Stimulated activated naive CD4-positive, alpha-beta T cell (primary cell): ENCODE measurements around the gene BCL7A.
"Not testable (repeated sequence)": the region's sequence is repeated elsewhere in the genome, so short reads cannot be mapped to it uniquely, and the experiment has no call there.

Source experiments
- DNase-seq, 6 experiments: peaks; one replicate each; lab custom pipeline; 2025; lab: John Stamatoyannopoulos, UW

BCL7A gene

DNA sequence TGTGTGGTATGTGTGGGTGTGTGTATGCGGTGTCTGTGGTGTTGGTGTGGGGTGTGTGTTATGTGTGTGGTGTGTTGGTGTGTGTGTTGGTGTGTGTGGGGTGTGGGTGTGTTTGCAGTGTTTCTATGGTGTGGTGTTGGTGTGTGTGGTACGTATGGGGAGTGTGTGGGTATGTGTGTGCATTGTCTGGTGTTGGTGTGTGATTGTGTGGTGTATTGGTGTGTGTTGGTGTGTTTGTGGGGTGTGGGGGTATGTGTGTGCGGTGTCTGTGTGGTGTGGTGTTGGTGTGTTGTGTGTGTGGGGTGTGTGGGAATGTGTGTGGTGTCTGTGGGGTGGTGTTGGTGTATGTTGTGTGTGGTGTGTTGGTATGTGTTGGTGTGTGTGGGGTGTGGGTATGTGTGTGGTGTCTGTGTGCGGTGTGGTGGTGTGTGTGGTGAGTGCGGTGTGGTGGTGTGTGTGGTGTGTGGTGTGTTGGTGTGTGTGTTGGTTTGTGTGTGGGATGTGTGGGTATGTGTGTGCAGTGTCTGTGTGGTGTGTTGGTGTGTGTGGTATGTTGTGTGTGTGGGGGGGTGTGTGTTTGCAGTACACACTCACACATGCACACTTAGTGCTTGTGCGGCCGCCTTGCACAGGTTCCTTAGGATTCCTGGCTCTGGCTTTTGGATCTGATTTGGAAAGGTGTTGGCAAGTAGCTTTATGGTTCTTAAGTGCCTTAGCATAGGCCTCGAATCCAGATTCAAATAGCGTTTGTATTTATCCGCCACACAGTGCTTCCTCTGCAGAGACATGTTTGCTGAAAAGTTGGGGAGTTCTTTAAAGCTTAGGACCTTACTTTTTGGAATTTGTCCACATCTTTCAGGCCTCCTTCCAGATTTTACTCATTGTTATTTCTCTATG lies 73.3 kb downstream of the BCL7A start:
- peak in 2 of 6 experiments; percentile 22 to 48 for DNase-seq

- DNase-seq: no peak
These were observed 74.3 kb downstream of the BCL7A start for GRCh38 chr12:122096014-122096413.

- DNase-seq: no peak
These were observed 75.0 kb downstream of the BCL7A start for GRCh38 chr12:122096591-122097149.

DNA sequence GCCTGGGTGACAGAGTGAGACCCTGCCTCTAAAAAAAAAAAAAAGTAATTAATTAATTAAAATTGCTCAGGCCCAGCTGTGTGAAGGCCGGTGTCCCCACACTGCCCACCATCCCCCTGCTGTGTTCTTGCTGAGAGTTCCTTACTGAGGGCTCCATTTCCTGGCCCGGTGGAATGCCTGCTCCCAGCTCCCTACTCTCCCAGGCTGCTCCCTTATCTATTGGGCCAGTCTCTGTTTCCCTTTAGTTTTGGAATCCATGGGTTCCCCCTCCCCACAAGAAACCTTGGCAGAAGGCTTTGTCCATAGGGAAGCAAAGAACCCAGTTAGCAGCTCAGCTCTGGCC lies 75.9 kb downstream of the BCL7A start:
- no peak for DNase-seq

GRCh38 chr12:122097927-122098756 lies 76.5 kb downstream of the BCL7A start:
- peak in 2 of 6 experiments; percentile 15 to 17 for DNase-seq

GRCh38 chr12:122099280-122099749 lies 77.6 kb downstream of the BCL7A start:
- DNase-seq: peak in 1 of 6 experiments; percentile 53

DNA sequence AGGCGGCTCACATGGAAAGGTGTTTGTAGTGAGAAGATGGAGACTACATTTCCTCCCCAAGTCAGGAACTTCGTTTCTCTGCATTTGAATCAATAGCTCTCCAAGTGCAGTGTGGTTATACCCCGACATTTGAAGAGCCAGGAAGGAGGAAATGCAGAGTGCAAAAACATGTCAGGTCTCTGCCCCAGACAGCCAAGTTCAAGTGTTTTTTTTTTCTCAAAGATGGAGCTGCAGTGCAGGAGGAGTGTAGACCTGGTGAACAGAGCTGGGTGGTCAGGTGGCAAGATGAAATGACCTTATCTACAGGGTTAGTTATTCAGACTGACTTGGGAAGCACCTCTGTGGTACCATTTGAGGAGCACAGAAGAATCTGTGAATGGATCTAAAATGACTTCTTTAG lies 78.2 kb downstream of the BCL7A start:
- DNase-seq: peak in 3 of 6 experiments; percentile 28 to 53 (median 44)

DNA sequence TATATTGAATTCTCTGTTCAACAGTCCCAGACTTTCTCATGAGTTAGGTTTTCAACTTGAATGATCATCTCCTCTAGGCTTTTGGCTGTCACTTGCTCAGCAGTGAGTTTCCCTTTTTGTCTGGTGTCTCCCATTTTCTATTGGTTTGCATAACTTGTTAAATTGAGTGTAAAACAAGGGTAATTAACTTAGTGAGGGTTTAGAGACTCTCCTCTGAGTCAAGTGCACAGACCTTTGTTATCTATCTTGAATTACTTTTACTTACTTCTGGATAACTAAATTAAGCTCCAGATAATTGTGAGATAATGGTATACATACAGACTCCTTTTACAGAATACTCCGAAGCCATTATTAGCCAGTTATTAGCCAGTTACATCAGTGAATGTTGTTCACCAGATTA lies 78.9 kb downstream of the BCL7A start:
- no peak for DNase-seq

GRCh38 chr12:122102331-122102730 lies 80.6 kb downstream of the BCL7A start:
- no peak for DNase-seq

GRCh38 chr12:122104844-122105243 lies 83.2 kb downstream of the BCL7A start:
- DNase-seq: no peak

DNA sequence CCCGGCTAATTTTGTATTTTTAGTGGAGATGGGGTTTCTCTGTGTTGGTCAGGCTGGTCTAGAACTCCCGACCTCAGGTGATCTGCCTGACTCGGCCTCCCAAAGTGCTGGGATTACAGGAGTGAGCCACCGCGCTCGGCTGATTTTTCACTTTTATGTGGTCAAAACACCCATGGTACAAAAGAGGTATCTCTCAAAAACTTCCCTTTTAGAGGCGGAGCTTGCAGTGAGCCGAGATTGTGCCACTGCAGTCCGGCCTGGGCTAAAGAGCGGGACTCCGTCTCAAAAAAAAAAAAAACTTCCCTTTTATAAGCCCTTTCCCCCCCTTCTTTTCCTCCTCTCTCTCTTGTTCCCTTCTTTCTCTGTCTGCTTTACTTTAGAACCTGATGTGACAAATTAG lies 83.8 kb downstream of the BCL7A start:
- not testable (repeated sequence) for DNase-seq

GRCh38 chr12:122106843-122107242 lies 85.2 kb downstream of the BCL7A start:
- no peak for DNase-seq

DNA sequence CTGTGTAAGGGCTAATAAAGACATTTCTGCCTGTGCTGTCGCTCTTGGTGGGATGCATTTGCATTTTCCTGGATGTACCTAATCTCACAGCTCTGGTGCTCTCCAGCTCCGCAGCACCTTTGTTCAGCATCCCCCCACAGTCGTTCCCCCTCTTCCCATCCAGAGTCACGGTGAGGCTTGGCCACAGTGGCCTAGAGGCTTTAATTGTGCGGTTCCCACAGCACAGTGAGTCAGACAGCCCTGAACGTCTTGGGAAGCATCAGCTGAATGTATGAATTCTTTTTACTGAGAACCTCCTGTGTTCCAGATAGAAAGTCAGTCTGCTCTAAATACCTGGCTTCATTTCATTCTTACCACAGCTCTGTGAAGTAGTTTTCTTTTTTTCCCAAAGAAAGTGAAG lies 85.6 kb downstream of the BCL7A start:
- DNase-seq: no peak

- DNase-seq: no peak
These were observed 89.5 kb downstream of the BCL7A start for GRCh38 chr12:122111089-122111641.
